Erythroblast (primary cell): ENCODE data around the gene ZNF253.

Source experiments
- GATA1 ChIP-seq: IDR thresholded peaks from 2 replicates; pipeline ENCODE4 v1.6.1; 2011; ENCODE audit warnings: low read depth, mild to moderate bottlenecking, control low read depth, low read length, moderate library complexity
- POLR2A ChIP-seq: IDR thresholded peaks from 2 replicates; pipeline ENCODE4 v1.6.1; 2011; ENCODE audit warnings: mild to moderate bottlenecking, low read length

DNA sequence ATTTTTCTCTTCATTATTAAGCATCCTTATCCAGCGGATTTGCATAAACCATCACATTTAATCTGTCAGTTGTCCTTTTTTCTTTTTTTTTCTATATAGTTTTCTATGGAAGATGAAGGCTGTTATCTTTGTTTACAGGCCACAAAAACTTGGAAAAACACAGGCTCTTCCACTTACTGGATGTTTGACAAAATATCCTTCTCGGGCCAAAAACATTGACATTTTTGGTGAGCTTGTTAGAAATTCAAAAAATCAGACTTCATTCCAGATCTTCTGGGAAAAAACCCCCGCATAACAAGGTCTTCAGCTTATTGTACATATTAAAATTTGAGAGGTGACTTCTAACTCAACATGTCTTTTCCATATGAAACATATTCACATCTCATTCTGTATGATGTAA is 48.9 kb downstream of the ZNF253 start:
- TF ChIP-seq POLR2A (no peak), GATA1 (no peak)
